Rectal smooth muscle tissue (tissue), 1 donor: ENCODE results near the gene PCCA.

ENCODE experiments used
- H3K27ac ChIP-seq: one replicate; pipeline ENCODE4 v1.7.0; 2013; ENCODE audit warnings: low read depth, low read length, inconsistent platforms
- H3K27me3 ChIP-seq: one replicate; pipeline ENCODE4 v1.7.0; 2013; ENCODE audit warnings: low read length; ENCODE audit not compliant: control insufficient read depth, insufficient read depth
- H3K36me3 ChIP-seq: one replicate; pipeline ENCODE4 v1.7.0; 2013; ENCODE audit warnings: low read length; ENCODE audit not compliant: control insufficient read depth, insufficient read depth
- H3K4me1 ChIP-seq: one replicate; pipeline ENCODE4 v1.7.0; 2013; ENCODE audit warnings: low read length; ENCODE audit not compliant: control insufficient read depth, insufficient read depth
- H3K4me3 ChIP-seq: one replicate; pipeline ENCODE4 v1.7.0; 2013; ENCODE audit warnings: low read length
- H3K9ac ChIP-seq: one replicate; pipeline ENCODE4 v1.7.0; 2013; ENCODE audit warnings: low read length

PCCA gene

GRCh38 chr13:100540621-100541020 is 451.7 kb downstream of the PCCA start:
- Histone ChIP-seq H3K4me1 (no peaks in the 10 kb centered on the region), H3K36me3 (no peaks in the 10 kb centered on the region), H3K4me3 (no peak overlapping the region), H3K27me3 (no peaks in the 10 kb centered on the region), H3K9ac (no peak overlapping the region), H3K27ac (no peak overlapping the region)

- Histone ChIP-seq H3K27ac (no peak overlapping the region), H3K4me3 (no peak overlapping the region), H3K36me3 (no peaks in the 10 kb centered on the region), H3K27me3 (no peaks in the 10 kb centered on the region), H3K4me1 (no peaks in the 10 kb centered on the region), H3K9ac (no peak overlapping the region)
These were observed 453.3 kb downstream of the PCCA start for GRCh38 chr13:100541897-100542825.

- H3K4me3 ChIP-seq = no peak overlapping the region
- H3K27me3 ChIP-seq = no peaks in the 10 kb centered on the region
- peaks cover 6% of the 10 kb centered on the region for H3K4me1 ChIP-seq
- no peak overlapping the region for H3K27ac ChIP-seq
- no peak overlapping the region for H3K9ac ChIP-seq
- H3K36me3 ChIP-seq = no peaks in the 10 kb centered on the region
These were observed 453.9 kb downstream of the PCCA start for GRCh38 chr13:100542826-100543156.

GRCh38 chr13:100543872-100544602 is 455.1 kb downstream of the PCCA start:
- H3K4me1 ChIP-seq = peaks cover 11% of the 10 kb centered on the region
- no peak overlapping the region for H3K27ac ChIP-seq
- H3K27me3 ChIP-seq = no peaks in the 10 kb centered on the region
- no peak overlapping the region for H3K9ac ChIP-seq
- H3K36me3 ChIP-seq = no peaks in the 10 kb centered on the region
- no peak overlapping the region for H3K4me3 ChIP-seq

GRCh38 chr13:100544866-100545683 is 456.2 kb downstream of the PCCA start:
- Histone ChIP-seq H3K4me1 (peaks cover 11% of the 10 kb centered on the region), H3K27me3 (no peaks in the 10 kb centered on the region), H3K9ac (no peak overlapping the region), H3K27ac (no peak overlapping the region), H3K36me3 (no peaks in the 10 kb centered on the region), H3K4me3 (no peak overlapping the region)

GRCh38 chr13:100545684-100546061 is 456.8 kb downstream of the PCCA start:
- H3K4me1 ChIP-seq = peaks cover 11% of the 10 kb centered on the region
- H3K9ac ChIP-seq = no peak overlapping the region
- no peak overlapping the region for H3K4me3 ChIP-seq
- H3K27me3 ChIP-seq = no peaks in the 10 kb centered on the region
- H3K27ac ChIP-seq = no peak overlapping the region
- H3K36me3 ChIP-seq = no peaks in the 10 kb centered on the region

GRCh38 chr13:100546713-100547405 is 458.0 kb downstream of the PCCA start:
- H3K27me3 ChIP-seq = no peaks in the 10 kb centered on the region
- H3K27ac ChIP-seq = peak overlapping the region; percentile 77
- H3K36me3 ChIP-seq = no peaks in the 10 kb centered on the region
- H3K9ac ChIP-seq = no peak overlapping the region
- no peak overlapping the region for H3K4me3 ChIP-seq
- peaks cover 11% of the 10 kb centered on the region for H3K4me1 ChIP-seq

- peaks cover 11% of the 10 kb centered on the region for H3K4me1 ChIP-seq
- H3K9ac ChIP-seq = no peak overlapping the region
- H3K4me3 ChIP-seq = no peak overlapping the region
- H3K36me3 ChIP-seq = no peaks in the 10 kb centered on the region
- H3K27me3 ChIP-seq = no peaks in the 10 kb centered on the region
- peak overlapping the region; percentile 77 for H3K27ac ChIP-seq
These were observed 458.9 kb downstream of the PCCA start for GRCh38 chr13:100547791-100548201.

- no peak overlapping the region for H3K4me3 ChIP-seq
- H3K27me3 ChIP-seq = no peaks in the 10 kb centered on the region
- H3K9ac ChIP-seq = no peak overlapping the region
- H3K27ac ChIP-seq = no peak overlapping the region
- peaks cover 11% of the 10 kb centered on the region for H3K4me1 ChIP-seq
- no peaks in the 10 kb centered on the region for H3K36me3 ChIP-seq
These were observed 460.4 kb downstream of the PCCA start for GRCh38 chr13:100549316-100549715.

- no peak overlapping the region for H3K27ac ChIP-seq
- H3K9ac ChIP-seq = no peak overlapping the region
- H3K27me3 ChIP-seq = no peaks in the 10 kb centered on the region
- H3K36me3 ChIP-seq = no peaks in the 10 kb centered on the region
- H3K4me3 ChIP-seq = no peak overlapping the region
- peaks cover 6% of the 10 kb centered on the region for H3K4me1 ChIP-seq
These were observed 463.9 kb downstream of the PCCA start for GRCh38 chr13:100552755-100553154.

GRCh38 chr13:100559886-100560285 is 471.0 kb downstream of the PCCA start:
- no peak overlapping the region for H3K4me3 ChIP-seq
- H3K36me3 ChIP-seq = no peaks in the 10 kb centered on the region
- H3K27ac ChIP-seq = no peak overlapping the region
- H3K4me1 ChIP-seq = no peaks in the 10 kb centered on the region
- no peak overlapping the region for H3K9ac ChIP-seq
- H3K27me3 ChIP-seq = no peaks in the 10 kb centered on the region
